Stimulated activated CD8-positive, alpha-beta memory T cell treated with anti-CD3 and anti-CD28 coated beads, Interleukin-12 subunit alpha, Interleukin-12 subunit beta, amount 100 ng/mL, for 24 hours (primary cell): ENCODE results near the gene DOCK2.

Experiments used
- DNase-seq: peaks from one replicate; pipeline ENCODE4 v3.0.0-alpha.2; 2020; ENCODE audit errors: extremely low read depth

DOCK2 gene

GRCh38 chr5:170095646-170096045, 458.6 kb downstream of the DOCK2 start:
- DNase-seq, result no peak

GRCh38 chr5:170097934-170098333, 460.9 kb downstream of the DOCK2 start:
- DNase-seq, result no peak

- peak; percentile 26 for DNase-seq
Observed at GRCh38 chr5:170100066-170100943, 463.2 kb downstream of the DOCK2 start.

- DNase-seq, result no peak
Observed at GRCh38 chr5:170103447-170103846, 466.4 kb downstream of the DOCK2 start.

GRCh38 chr5:170104299-170104698, 467.2 kb downstream of the DOCK2 start:
- DNase-seq, result no peak

- no peak for DNase-seq
Observed at GRCh38 chr5:170104710-170105109, 467.6 kb downstream of the DOCK2 start.

GRCh38 chr5:170105642-170106611, 468.9 kb downstream of the DOCK2 start, which contains the start of gene FOXI1:
Gene FOXI1, plus strand, starts transcription at chr5:170105897. Its CDS starts 61 bp downstream, at chr5:170105958.
- DNase-seq, result no peak

- no peak for DNase-seq
Observed at GRCh38 chr5:170107674-170108073, 470.6 kb downstream of the DOCK2 start.

- DNase-seq, result no peak
Observed at GRCh38 chr5:170108266-170108785, 471.3 kb downstream of the DOCK2 start.

- no peak for DNase-seq
Observed at GRCh38 chr5:170109059-170110031, 472.3 kb downstream of the DOCK2 start.

- no peak for DNase-seq
Observed at GRCh38 chr5:170110403-170111087, 473.5 kb downstream of the DOCK2 start.

GRCh38 chr5:170111088-170111785, 474.2 kb downstream of the DOCK2 start:
- DNase-seq, result no peak

- no peak for DNase-seq
Observed at GRCh38 chr5:170112876-170113521, 475.9 kb downstream of the DOCK2 start.

- DNase-seq, result no peak
Observed at GRCh38 chr5:170113522-170113900, 476.4 kb downstream of the DOCK2 start.

- DNase-seq, result no peak
Observed at GRCh38 chr5:170114271-170114670, 477.2 kb downstream of the DOCK2 start.

- no peak for DNase-seq
Observed at GRCh38 chr5:170115925-170116324, 478.9 kb downstream of the DOCK2 start.

- DNase-seq, result no peak
Observed at GRCh38 chr5:170117736-170118135, 480.7 kb downstream of the DOCK2 start.

- no peak for DNase-seq
Observed at GRCh38 chr5:170120576-170120975, 483.5 kb downstream of the DOCK2 start.

- DNase-seq, result no peak
Observed at GRCh38 chr5:170121321-170121720, 484.2 kb downstream of the DOCK2 start.
